ENCODE data around the gene TP53BP2. TPM values are rescaled to one million over a fixed set of nuclear protein-coding genes. Genes with fewer than 3 reads are reported as not detected.
"Not testable (repeated sequence)": the region's sequence is repeated elsewhere in the genome, so short reads cannot be mapped to it uniquely, and the experiment has no call there.

TP53BP2 gene
- polyA plus RNA-seq, 1 experiment, result 48.1 TPM

DNA sequence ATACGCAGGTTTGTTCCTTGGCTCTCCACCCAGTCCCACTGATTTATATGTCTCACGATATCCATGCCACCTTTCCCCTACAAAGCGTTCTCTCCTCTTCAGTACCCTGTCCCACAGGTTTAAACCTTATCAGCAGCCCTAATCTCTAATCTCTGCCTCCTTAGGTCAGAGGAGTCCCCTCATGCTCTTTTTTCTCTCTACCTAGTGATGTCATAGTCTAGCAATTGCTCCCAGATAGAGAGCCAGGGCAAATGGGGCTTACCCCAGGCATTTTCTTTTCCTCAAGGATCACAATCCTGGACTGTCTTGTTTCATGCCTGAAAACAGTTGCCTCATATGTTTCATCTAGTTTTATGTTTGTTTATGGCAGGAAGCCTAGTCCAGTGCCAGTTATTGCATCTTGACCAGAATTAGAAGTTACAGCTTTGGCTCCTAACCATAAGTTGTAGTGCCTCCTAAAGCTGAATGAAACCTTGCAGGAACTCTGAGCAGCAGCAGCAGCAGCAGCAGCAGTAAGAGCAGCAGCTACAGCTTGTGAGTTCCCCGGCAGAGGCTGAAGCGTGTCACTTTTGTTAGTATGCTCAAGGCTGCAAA lies 26.7 kb upstream of the TP53BP2 start:
- no peak overlapping the region for H3K4me3 ChIP-seq (ENCODE audit: low read depth, low read length)
- POLR2A ChIA-PET, result no interaction called here
- no peak overlapping the region for H3K27ac ChIP-seq (ENCODE audit: low read depth, low read length)
- H3K9me3 ChIP-seq (ENCODE audit: control insufficient read depth, insufficient read depth, low read length), result no peaks in the 10 kb centered on the region
- no peak for DNase-seq (ENCODE audit: low read depth, low spot score)
- peaks cover 9% of the 10 kb centered on the region for H3K27me3 ChIP-seq (ENCODE audit: control insufficient read depth, insufficient read depth, low read length)
- CTCF ChIA-PET, result no interaction called here
- TF ChIP-seq, protein P1, sequence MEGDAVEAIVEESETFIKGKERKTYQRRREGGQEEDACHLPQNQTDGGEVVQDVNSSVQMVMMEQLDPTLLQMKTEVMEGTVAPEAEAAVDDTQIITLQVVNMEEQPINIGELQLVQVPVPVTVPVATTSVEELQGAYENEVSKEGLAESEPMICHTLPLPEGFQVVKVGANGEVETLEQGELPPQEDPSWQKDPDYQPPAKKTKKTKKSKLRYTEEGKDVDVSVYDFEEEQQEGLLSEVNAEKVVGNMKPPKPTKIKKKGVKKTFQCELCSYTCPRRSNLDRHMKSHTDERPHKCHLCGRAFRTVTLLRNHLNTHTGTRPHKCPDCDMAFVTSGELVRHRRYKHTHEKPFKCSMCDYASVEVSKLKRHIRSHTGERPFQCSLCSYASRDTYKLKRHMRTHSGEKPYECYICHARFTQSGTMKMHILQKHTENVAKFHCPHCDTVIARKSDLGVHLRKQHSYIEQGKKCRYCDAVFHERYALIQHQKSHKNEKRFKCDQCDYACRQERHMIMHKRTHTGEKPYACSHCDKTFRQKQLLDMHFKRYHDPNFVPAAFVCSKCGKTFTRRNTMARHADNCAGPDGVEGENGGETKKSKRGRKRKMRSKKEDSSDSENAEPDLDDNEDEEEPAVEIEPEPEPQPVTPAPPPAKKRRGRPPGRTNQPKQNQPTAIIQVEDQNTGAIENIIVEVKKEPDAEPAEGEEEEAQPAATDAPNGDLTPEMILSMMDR (IDR thresholded peaks at IDR 0.05; ENCODE audit: low read depth, low read length), result no peak

DNA sequence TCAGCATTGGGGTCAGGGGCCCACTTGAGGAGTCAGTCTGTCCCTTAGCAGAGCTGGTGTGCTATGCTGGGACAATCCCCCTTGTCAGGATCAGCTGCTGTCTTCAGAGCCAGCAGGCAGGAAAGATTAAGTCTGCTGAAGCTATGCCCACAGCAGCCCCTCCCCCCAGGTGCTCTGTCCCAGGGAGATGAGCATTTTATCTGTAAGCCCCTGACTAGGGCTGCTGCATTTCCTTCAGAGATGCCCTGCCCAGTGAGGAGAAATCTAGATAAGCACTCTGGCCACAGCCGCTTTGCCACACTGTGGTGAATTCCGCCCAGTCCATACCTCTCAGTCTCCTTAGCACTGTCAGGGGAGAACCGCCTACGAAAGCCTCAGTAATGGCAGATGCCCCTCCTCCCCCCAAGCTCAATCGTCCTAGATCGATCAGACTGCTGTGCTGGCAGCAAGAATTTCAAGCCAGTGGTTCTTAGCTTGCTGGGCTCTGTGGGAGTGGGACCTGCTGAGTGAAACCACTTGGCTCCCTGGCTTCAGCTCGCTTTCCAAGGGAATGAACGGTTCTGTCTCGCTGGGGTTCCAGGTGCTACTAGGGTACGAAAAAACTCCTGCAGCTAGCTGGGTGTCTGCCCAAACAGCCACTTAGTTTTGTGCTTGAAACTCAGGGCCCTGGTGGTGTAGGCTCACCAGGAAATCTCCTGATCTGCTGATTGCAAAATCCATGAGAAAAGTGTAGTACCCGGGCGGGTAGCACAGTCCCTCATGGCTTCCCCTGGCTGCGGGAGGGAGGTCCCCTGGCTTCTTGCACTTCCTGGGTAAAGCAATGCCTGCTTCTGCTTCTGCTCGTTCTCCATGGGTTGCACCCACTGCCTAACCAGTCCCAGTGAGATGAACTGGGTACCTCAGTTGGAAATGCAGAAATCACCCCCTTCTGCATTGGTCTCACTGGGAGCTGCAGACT lies 25.1 kb upstream of the TP53BP2 start:
- TF ChIP-seq, protein P1 (IDR thresholded peaks at IDR 0.05; ENCODE audit: low read depth, low read length), result no peak
- H3K9me3 ChIP-seq (ENCODE audit: control insufficient read depth, insufficient read depth, low read length), result no peaks in the 10 kb centered on the region
- ChIA-PET CTCF (interaction anchor here (0.5 to 0.6 kb wide), 2 partner anchors 60 to 253 kb away, joined by 3 read pairs; no protein-coding TSS in a partner anchor), POLR2A (no interaction called here)
- no peak overlapping the region for H3K27ac ChIP-seq (ENCODE audit: low read depth, low read length)
- peaks cover 9% of the 10 kb centered on the region for H3K27me3 ChIP-seq (ENCODE audit: control insufficient read depth, insufficient read depth, low read length)
- H3K4me3 ChIP-seq (ENCODE audit: low read depth, low read length), result no peak overlapping the region
- DNase-seq (ENCODE audit: low read depth, low spot score), result no peak

DNA sequence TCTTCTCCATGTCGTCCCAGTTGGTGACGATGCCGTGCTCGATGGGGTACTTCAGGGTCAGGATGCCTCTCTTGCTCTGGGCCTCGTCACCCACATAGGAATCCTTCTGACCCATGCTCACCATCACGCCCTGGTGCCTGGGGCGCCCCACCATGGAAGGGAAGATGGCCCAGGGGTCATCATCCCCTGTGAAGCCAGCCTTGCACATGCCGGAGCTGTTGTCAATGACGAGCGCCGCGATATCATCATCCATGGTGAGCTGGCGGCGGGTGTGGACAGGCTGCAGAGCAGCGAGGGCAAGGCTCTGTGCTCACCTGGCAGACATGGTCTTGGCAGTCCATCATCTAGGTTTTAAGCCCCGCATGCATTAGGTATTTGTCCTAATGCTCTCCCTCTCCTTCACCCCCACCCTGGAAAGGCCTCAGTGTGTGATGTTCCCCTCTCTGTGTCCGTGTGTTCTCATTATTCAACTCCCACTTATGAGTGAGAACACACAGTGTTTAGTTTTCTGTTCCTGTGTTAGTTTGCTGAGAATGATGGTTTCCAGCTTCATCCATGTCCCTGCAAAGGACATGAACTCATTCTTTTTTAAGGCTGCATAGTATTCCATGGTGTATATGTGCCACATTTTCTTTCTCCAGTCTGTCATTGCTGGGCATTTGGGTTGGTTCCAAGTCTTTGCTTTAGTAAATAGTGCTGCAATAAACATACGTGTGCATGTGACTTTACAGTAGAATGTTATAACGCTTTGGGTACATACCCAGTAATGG lies 19.0 kb upstream of the TP53BP2 start:
- H3K27me3 ChIP-seq (ENCODE audit: control insufficient read depth, insufficient read depth, low read length); H3K9me3 ChIP-seq (ENCODE audit: control insufficient read depth, insufficient read depth, low read length); H3K27ac ChIP-seq (ENCODE audit: low read depth, low read length); H3K4me3 ChIP-seq (ENCODE audit: low read depth, low read length); CTCF ChIA-PET; POLR2A ChIA-PET; DNase-seq (ENCODE audit: low read depth, low spot score): not testable (repeated sequence)

DNA sequence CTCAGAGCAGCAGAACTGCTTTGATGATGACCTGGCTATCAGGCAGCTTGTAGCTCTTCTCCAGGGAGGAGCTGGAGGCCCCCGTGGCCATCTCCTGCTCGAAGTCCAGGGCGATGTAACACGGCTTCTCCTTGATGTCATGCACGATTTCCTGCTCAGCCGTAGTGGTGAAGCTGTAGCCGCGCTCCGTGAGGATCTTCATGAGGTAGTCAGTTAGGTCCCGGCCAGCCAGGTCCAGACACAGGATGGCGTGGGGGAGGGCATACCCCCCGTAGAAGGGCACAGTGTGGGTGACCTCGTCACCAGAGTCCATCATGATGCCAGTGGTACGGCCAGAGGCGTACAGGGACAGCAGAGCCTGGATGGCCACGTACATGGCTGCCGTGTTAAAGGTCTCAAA lies 18.3 kb upstream of the TP53BP2 start:
- POLR2A ChIA-PET, result no interaction called here

GRCh38 chr1:223861904-223862303 lies 16.2 kb upstream of the TP53BP2 start:
- Histone ChIP-seq H3K27ac (ENCODE audit: low read depth, low read length) (no peak overlapping the region), H3K9me3 (ENCODE audit: control insufficient read depth, insufficient read depth, low read length) (peaks cover 5% of the 10 kb centered on the region; the same call in 1 of the 2 replicates), H3K27me3 (ENCODE audit: control insufficient read depth, insufficient read depth, low read length) (peaks cover 7% of the 10 kb centered on the region), H3K4me3 (ENCODE audit: low read depth, low read length) (no peak overlapping the region)
- ChIA-PET CTCF (interaction anchor here (0.6 kb wide), 1 partner anchor 274 kb away, joined by 10 read pairs; no protein-coding TSS in a partner anchor), POLR2A (no interaction called here)
- no peak for DNase-seq (ENCODE audit: low read depth, low spot score)
- TF ChIP-seq, protein P1 (IDR thresholded peaks at IDR 0.05; ENCODE audit: low read depth, low read length), result no peak

More for the DNA sequence above, 18.3 kb upstream of the TP53BP2 start:
- H3K27ac ChIP-seq (ENCODE audit: low read depth, low read length), result no peak overlapping the region
- H3K4me3 ChIP-seq (ENCODE audit: low read depth, low read length), result no peak overlapping the region
- peaks cover 1% of the 10 kb centered on the region for H3K27me3 ChIP-seq (ENCODE audit: control insufficient read depth, insufficient read depth, low read length)
- CTCF ChIA-PET, result no interaction called here
- H3K9me3 ChIP-seq (ENCODE audit: control insufficient read depth, insufficient read depth, low read length), result peaks cover 5% of the 10 kb centered on the region; the same call in 1 of the 2 replicates
- TF ChIP-seq, protein P1 (IDR thresholded peaks at IDR 0.05; ENCODE audit: low read depth, low read length), result no peak
- DNase-seq (ENCODE audit: low read depth, low spot score), result no peak
